HUES48 (cell line): ENCODE measurements around the gene DCST2.
"Not testable (repeated sequence)": the region's sequence is repeated elsewhere in the genome, so short reads cannot be mapped to it uniquely, and the experiment has no call there.

Experiments
- H3K27ac ChIP-seq: one replicate; pipeline ENCODE4 v1.7.0; 2013; ENCODE audit warnings: low read depth, low read length, inconsistent platforms
- H3K27me3 ChIP-seq: 2 replicates; pipeline ENCODE4 v1.6.1; 2013; ENCODE audit warnings: mild to moderate bottlenecking, low read length; ENCODE audit not compliant: control insufficient read depth, insufficient read depth
- H3K36me3 ChIP-seq: 2 replicates; pipeline ENCODE4 v1.6.1; 2013; ENCODE audit warnings: low read length; ENCODE audit not compliant: control insufficient read depth, insufficient read depth
- H3K4me1 ChIP-seq: 2 replicates; pipeline ENCODE4 v1.6.1; 2013; ENCODE audit warnings: mild to moderate bottlenecking, low read length; ENCODE audit not compliant: control insufficient read depth, insufficient read depth
- H3K4me3 ChIP-seq: 2 replicates; pipeline ENCODE4 v1.5.1; 2013; ENCODE audit warnings: mild to moderate bottlenecking, low read depth, low read length
- H3K9ac ChIP-seq: 2 replicates; pipeline ENCODE4 v1.6.1; 2013; ENCODE audit warnings: mild to moderate bottlenecking, low read depth, low read length, moderate library complexity
- H3K9me3 ChIP-seq: 2 replicates; pipeline ENCODE4 v1.6.1; 2013; ENCODE audit warnings: low read length; ENCODE audit not compliant: control insufficient read depth, insufficient read depth

DCST2 gene

GRCh38 chr1:154999571-155000410 is 33.8 kb downstream of the DCST2 start:
- Histone ChIP-seq H3K4me3 (peak overlapping the region; percentile 68), H3K36me3 (no peaks in the 10 kb centered on the region), H3K4me1 (peaks cover 7% of the 10 kb centered on the region), H3K9me3 (no peaks in the 10 kb centered on the region), H3K9ac (peak overlapping the region; percentile 56), H3K27me3 (0 out of 2 replicates have a peak, but pooled peaks cover 3% of the 10 kb centered on the region), H3K27ac (peak overlapping the region; percentile 90)

- H3K36me3 ChIP-seq = no peaks in the 10 kb centered on the region
- peak overlapping the region; percentile 68 for H3K4me3 ChIP-seq
- H3K27ac ChIP-seq = peak overlapping the region; percentile 59
- H3K9me3 ChIP-seq = no peaks in the 10 kb centered on the region
- H3K4me1 ChIP-seq = no peaks in the 10 kb centered on the region; the same call in 1 of the 2 replicates
- H3K27me3 ChIP-seq = 0 out of 2 replicates have a peak, but pooled peaks cover 3% of the 10 kb centered on the region
- H3K9ac ChIP-seq = no peak overlapping the region
These were observed 34.6 kb downstream of the DCST2 start for GRCh38 chr1:154998818-154999570.

GRCh38 chr1:154998201-154998780 is 35.3 kb downstream of the DCST2 start:
- Histone ChIP-seq H3K9me3 (no peaks in the 10 kb centered on the region), H3K27ac (no peak overlapping the region), H3K9ac (no peak overlapping the region), H3K4me3 (no peak overlapping the region), H3K4me1 (no peaks in the 10 kb centered on the region; the same call in 1 of the 2 replicates), H3K36me3 (0 out of 2 replicates have a peak, but pooled peaks cover 2% of the 10 kb centered on the region), H3K27me3 (0 out of 2 replicates have a peak, but pooled peaks cover 3% of the 10 kb centered on the region)

GRCh38 chr1:154996966-154997701 is 36.4 kb downstream of the DCST2 start:
- Histone ChIP-seq H3K36me3 (0 out of 2 replicates have a peak, but pooled peaks cover 6% of the 10 kb centered on the region), H3K4me3 (no peak overlapping the region), H3K27ac (no peak overlapping the region), H3K4me1 (no peaks in the 10 kb centered on the region; the same call in 1 of the 2 replicates), H3K9ac (no peak overlapping the region), H3K27me3 (0 out of 2 replicates have a peak, but pooled peaks cover 3% of the 10 kb centered on the region), H3K9me3 (no peaks in the 10 kb centered on the region)

- H3K4me1 ChIP-seq, H3K27me3 ChIP-seq, H3K27ac ChIP-seq, H3K4me3 ChIP-seq, H3K9ac ChIP-seq, H3K9me3 ChIP-seq: not testable (repeated sequence)
- peaks cover 13% of the 10 kb centered on the region for H3K36me3 ChIP-seq
These were observed 38.1 kb downstream of the DCST2 start for GRCh38 chr1:154995301-154995983.

- peaks cover 22% of the 10 kb centered on the region for H3K36me3 ChIP-seq
- H3K4me3 ChIP-seq = no peak overlapping the region
- H3K27me3 ChIP-seq = 0 out of 2 replicates have a peak, but pooled peaks cover 3% of the 10 kb centered on the region
- no peaks in the 10 kb centered on the region for H3K9me3 ChIP-seq
- H3K4me1 ChIP-seq = no peaks in the 10 kb centered on the region; the same call in 1 of the 2 replicates
- H3K27ac ChIP-seq = no peak overlapping the region
- H3K9ac ChIP-seq = no peak overlapping the region
These were observed 39.0 kb downstream of the DCST2 start for GRCh38 chr1:154994591-154994990.

GRCh38 chr1:154994269-154994587 is 39.4 kb downstream of the DCST2 start:
- H3K4me3 ChIP-seq = no peak overlapping the region
- H3K4me1 ChIP-seq = no peaks in the 10 kb centered on the region
- peaks cover 26% of the 10 kb centered on the region for H3K36me3 ChIP-seq
- 0 out of 2 replicates have a peak, but pooled peaks cover 3% of the 10 kb centered on the region for H3K27me3 ChIP-seq
- no peak overlapping the region for H3K27ac ChIP-seq
- no peaks in the 10 kb centered on the region for H3K9me3 ChIP-seq
- H3K9ac ChIP-seq = no peak overlapping the region

- Histone ChIP-seq H3K9ac (no peak within 1 kb of the TSS), H3K36me3 (peaks cover 31% of the 10 kb centered on the region), H3K4me3 (no peak within 1 kb of the TSS), H3K27me3 (0 out of 2 replicates have a peak, but pooled peaks cover 3% of the 10 kb centered on the region), H3K27ac (peak within 1 kb of the TSS; percentile 61), H3K9me3 (no peaks in the 10 kb centered on the region), H3K4me1 (no peaks in the 10 kb centered on the region)
These were observed 39.9 kb downstream of the DCST2 start, which contains the start of gene LENEP for GRCh38 chr1:154993572-154994268. TSS of gene LENEP (plus strand) at chr1:154993586. CDS start at chr1:154993608, 22 bp downstream.

GRCh38 chr1:154992721-154993571 is 40.6 kb downstream of the DCST2 start:
- Histone ChIP-seq H3K9ac (no peak overlapping the region), H3K36me3 (peaks cover 38% of the 10 kb centered on the region), H3K9me3 (no peaks in the 10 kb centered on the region), H3K4me1 (no peaks in the 10 kb centered on the region), H3K27ac (no peak overlapping the region), H3K4me3 (no peak overlapping the region), H3K27me3 (0 out of 2 replicates have a peak, but pooled peaks cover 3% of the 10 kb centered on the region)
